HG02852 (cell line): Measurements from ENCODE around the gene GFOD1.

Experiments used
- ATAC-seq: cut with Tn5 transposase; IDR thresholded peaks from one replicate; pipeline ENCODE4 v1.9.1; 2021; ENCODE audit warnings: mild to moderate bottlenecking, moderate library complexity; ENCODE audit not compliant: unreplicated experiment

GFOD1 gene

GRCh38 chr6:13427801-13428582 is 59.4 kb downstream of the GFOD1 start:
- peak; percentile 69 for ATAC-seq

- no peak for ATAC-seq
These were observed 60.1 kb downstream of the GFOD1 start for GRCh38 chr6:13427316-13427715.

GRCh38 chr6:13425943-13426931 is 61.2 kb downstream of the GFOD1 start:
- no peak for ATAC-seq

GRCh38 chr6:13425270-13425873 is 62.0 kb downstream of the GFOD1 start:
- no peak for ATAC-seq

- ATAC-seq, result no peak
These were observed 64.1 kb downstream of the GFOD1 start for GRCh38 chr6:13423252-13423651.

GRCh38 chr6:13422681-13423221 is 64.6 kb downstream of the GFOD1 start:
- no peak for ATAC-seq

- ATAC-seq, result no peak
These were observed 65.9 kb downstream of the GFOD1 start for GRCh38 chr6:13421425-13422059.

GRCh38 chr6:13420269-13420668 is 67.1 kb downstream of the GFOD1 start:
- no peak for ATAC-seq

- ATAC-seq, result no peak
These were observed 67.8 kb downstream of the GFOD1 start for GRCh38 chr6:13419422-13420195.

- no peak for ATAC-seq
These were observed 68.6 kb downstream of the GFOD1 start for GRCh38 chr6:13418844-13419243.

- no peak for ATAC-seq
These were observed 69.4 kb downstream of the GFOD1 start for GRCh38 chr6:13417954-13418353.

- ATAC-seq, result no peak
These were observed 70.0 kb downstream of the GFOD1 start for GRCh38 chr6:13417431-13417830.

- ATAC-seq, result no peak
These were observed 72.1 kb downstream of the GFOD1 start for GRCh38 chr6:13415283-13415682.

GRCh38 chr6:13413900-13414555 is 73.4 kb downstream of the GFOD1 start:
- no peak for ATAC-seq

- no peak for ATAC-seq
These were observed 73.9 kb downstream of the GFOD1 start for GRCh38 chr6:13413466-13413862.

- no peak for ATAC-seq
These were observed 74.5 kb downstream of the GFOD1 start for GRCh38 chr6:13412639-13413465.

- no peak for ATAC-seq
These were observed 75.2 kb downstream of the GFOD1 start for GRCh38 chr6:13412211-13412610.

- no peak for ATAC-seq
These were observed 75.9 kb downstream of the GFOD1 start for GRCh38 chr6:13411484-13411883.
